ENCODE data around the gene DPP6. TPM values are rescaled to one million over a fixed set of nuclear protein-coding genes. Genes with fewer than 3 reads are reported as not detected.

DPP6 gene
- total RNA-seq, 1 experiment from 2014 or later: not detected

DNA sequence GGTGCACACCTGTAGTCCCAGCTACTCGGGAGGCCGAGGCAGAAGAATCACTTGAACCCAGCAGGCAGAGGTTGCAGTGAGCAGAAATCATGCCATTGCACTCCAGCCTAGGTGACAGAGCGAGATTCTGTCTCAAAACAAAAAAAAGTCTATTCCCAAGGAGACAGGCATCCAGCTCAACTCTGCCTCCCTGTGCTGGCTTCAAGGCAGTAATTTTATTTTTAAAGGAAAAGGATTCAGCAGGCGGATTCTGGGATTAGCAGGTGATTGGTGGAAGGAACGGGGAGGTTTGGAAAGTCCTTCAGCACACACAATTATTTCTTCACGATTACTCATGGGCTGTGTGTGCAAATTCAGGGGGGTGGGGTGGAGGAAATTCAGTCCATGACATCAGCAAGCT lies 707.8 kb downstream of the DPP6 start:
- Mint-ChIP-seq H3K9me3 (peaks cover 75% of the 10 kb centered on the region), H3K4me1 (no peaks in the 10 kb centered on the region), H3K27me3 (ENCODE audit: low read depth) (peaks cover 6% of the 10 kb centered on the region), H3K36me3 (peaks cover 71% of the 10 kb centered on the region), H3K4me3 (no peak overlapping the region), H3K27ac (no peak overlapping the region)
- ChIA-PET CTCF (no interaction called here), POLR2A (no interaction called here)
- ATAC-seq (no peak), DNase-seq (ENCODE audit: low spot score) (no peak)
- no peak for TF ChIP-seq RORB (CRISPR knock-in tag; IDR thresholded peaks at IDR 0.05)
- TF ChIP-seq, protein P1, sequence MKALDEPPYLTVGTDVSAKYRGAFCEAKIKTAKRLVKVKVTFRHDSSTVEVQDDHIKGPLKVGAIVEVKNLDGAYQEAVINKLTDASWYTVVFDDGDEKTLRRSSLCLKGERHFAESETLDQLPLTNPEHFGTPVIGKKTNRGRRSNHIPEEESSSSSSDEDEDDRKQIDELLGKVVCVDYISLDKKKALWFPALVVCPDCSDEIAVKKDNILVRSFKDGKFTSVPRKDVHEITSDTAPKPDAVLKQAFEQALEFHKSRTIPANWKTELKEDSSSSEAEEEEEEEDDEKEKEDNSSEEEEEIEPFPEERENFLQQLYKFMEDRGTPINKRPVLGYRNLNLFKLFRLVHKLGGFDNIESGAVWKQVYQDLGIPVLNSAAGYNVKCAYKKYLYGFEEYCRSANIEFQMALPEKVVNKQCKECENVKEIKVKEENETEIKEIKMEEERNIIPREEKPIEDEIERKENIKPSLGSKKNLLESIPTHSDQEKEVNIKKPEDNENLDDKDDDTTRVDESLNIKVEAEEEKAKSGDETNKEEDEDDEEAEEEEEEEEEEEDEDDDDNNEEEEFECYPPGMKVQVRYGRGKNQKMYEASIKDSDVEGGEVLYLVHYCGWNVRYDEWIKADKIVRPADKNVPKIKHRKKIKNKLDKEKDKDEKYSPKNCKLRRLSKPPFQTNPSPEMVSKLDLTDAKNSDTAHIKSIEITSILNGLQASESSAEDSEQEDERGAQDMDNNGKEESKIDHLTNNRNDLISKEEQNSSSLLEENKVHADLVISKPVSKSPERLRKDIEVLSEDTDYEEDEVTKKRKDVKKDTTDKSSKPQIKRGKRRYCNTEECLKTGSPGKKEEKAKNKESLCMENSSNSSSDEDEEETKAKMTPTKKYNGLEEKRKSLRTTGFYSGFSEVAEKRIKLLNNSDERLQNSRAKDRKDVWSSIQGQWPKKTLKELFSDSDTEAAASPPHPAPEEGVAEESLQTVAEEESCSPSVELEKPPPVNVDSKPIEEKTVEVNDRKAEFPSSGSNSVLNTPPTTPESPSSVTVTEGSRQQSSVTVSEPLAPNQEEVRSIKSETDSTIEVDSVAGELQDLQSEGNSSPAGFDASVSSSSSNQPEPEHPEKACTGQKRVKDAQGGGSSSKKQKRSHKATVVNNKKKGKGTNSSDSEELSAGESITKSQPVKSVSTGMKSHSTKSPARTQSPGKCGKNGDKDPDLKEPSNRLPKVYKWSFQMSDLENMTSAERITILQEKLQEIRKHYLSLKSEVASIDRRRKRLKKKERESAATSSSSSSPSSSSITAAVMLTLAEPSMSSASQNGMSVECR (CRISPR knock-in tag; IDR thresholded peaks at IDR 0.05; ENCODE audit: borderline replicate concordance): no peak
- TF ChIP-seq TP53 (CRISPR knock-in tag; IDR thresholded peaks at IDR 0.05): no peak
- TF ChIP-seq TEAD1 (CRISPR knock-in tag; IDR thresholded peaks at IDR 0.05): no peak
- TF ChIP-seq ZNF121 (CRISPR knock-in tag; IDR thresholded peaks at IDR 0.05): no peak
- no peak for TF ChIP-seq FOXK1 (CRISPR knock-in tag; IDR thresholded peaks at IDR 0.05)
- TF ChIP-seq, protein P2, sequence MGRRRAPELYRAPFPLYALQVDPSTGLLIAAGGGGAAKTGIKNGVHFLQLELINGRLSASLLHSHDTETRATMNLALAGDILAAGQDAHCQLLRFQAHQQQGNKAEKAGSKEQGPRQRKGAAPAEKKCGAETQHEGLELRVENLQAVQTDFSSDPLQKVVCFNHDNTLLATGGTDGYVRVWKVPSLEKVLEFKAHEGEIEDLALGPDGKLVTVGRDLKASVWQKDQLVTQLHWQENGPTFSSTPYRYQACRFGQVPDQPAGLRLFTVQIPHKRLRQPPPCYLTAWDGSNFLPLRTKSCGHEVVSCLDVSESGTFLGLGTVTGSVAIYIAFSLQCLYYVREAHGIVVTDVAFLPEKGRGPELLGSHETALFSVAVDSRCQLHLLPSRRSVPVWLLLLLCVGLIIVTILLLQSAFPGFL (CRISPR knock-in tag; IDR thresholded peaks at IDR 0.05; ENCODE audit: borderline replicate concordance): no peak
- TF ChIP-seq, protein P3, sequence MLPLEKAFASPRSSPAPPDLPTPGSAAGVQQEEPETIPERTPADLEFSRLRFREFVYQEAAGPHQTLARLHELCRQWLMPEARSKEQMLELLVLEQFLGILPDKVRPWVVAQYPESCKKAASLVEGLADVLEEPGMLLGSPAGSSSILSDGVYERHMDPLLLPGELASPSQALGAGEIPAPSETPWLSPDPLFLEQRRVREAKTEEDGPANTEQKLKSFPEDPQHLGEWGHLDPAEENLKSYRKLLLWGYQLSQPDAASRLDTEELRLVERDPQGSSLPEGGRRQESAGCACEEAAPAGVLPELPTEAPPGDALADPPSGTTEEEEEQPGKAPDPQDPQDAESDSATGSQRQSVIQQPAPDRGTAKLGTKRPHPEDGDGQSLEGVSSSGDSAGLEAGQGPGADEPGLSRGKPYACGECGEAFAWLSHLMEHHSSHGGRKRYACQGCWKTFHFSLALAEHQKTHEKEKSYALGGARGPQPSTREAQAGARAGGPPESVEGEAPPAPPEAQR (CRISPR knock-in tag; IDR thresholded peaks at IDR 0.05): no peak
- TF ChIP-seq ESRRA (CRISPR knock-in tag; IDR thresholded peaks at IDR 0.05; ENCODE audit: borderline replicate concordance): no peak

DNA sequence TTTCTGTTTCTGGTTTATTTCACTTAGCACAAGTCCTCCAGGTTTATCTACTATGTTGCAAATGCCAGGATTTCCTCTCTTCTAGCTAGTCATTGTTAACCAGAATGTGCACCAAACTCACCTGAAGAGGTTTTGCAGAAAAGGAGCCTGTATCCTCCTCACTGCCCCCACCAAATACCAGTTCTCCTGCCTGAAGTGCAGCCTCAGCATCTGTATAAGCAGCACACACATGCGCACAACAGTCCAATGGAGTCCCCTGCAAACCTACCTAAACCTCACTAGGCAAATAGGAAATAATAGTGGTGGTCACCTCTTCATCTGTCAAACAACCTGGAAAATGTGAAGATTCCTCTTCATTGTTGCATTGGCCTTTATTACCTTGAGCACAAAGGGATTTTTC lies 712.9 kb downstream of the DPP6 start:
- H3K4me3 Mint-ChIP-seq: no peak overlapping the region
- no peak overlapping the region for H3K27ac Mint-ChIP-seq
- no peaks in the 10 kb centered on the region for H3K4me1 Mint-ChIP-seq
- H3K27me3 Mint-ChIP-seq (ENCODE audit: low read depth): peaks cover 18% of the 10 kb centered on the region
- TF ChIP-seq HMGA2 (CRISPR knock-in tag; IDR thresholded peaks at IDR 0.05) (no peak), TP53 (CRISPR knock-in tag; IDR thresholded peaks at IDR 0.05) (no peak), EMX1 (CRISPR knock-in tag; IDR thresholded peaks at IDR 0.05) (no peak), SOX15 (CRISPR knock-in tag; IDR thresholded peaks at IDR 0.05) (no peak)
- TF ChIP-seq, protein P4, sequence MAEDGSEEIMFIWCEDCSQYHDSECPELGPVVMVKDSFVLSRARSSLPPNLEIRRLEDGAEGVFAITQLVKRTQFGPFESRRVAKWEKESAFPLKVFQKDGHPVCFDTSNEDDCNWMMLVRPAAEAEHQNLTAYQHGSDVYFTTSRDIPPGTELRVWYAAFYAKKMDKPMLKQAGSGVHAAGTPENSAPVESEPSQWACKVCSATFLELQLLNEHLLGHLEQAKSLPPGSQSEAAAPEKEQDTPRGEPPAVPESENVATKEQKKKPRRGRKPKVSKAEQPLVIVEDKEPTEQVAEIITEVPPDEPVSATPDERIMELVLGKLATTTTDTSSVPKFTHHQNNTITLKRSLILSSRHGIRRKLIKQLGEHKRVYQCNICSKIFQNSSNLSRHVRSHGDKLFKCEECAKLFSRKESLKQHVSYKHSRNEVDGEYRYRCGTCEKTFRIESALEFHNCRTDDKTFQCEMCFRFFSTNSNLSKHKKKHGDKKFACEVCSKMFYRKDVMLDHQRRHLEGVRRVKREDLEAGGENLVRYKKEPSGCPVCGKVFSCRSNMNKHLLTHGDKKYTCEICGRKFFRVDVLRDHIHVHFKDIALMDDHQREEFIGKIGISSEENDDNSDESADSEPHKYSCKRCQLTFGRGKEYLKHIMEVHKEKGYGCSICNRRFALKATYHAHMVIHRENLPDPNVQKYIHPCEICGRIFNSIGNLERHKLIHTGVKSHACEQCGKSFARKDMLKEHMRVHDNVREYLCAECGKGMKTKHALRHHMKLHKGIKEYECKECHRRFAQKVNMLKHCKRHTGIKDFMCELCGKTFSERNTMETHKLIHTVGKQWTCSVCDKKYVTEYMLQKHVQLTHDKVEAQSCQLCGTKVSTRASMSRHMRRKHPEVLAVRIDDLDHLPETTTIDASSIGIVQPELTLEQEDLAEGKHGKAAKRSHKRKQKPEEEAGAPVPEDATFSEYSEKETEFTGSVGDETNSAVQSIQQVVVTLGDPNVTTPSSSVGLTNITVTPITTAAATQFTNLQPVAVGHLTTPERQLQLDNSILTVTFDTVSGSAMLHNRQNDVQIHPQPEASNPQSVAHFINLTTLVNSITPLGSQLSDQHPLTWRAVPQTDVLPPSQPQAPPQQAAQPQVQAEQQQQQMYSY (CRISPR knock-in tag; IDR thresholded peaks at IDR 0.05): no peak
- TF ChIP-seq, protein P5, sequence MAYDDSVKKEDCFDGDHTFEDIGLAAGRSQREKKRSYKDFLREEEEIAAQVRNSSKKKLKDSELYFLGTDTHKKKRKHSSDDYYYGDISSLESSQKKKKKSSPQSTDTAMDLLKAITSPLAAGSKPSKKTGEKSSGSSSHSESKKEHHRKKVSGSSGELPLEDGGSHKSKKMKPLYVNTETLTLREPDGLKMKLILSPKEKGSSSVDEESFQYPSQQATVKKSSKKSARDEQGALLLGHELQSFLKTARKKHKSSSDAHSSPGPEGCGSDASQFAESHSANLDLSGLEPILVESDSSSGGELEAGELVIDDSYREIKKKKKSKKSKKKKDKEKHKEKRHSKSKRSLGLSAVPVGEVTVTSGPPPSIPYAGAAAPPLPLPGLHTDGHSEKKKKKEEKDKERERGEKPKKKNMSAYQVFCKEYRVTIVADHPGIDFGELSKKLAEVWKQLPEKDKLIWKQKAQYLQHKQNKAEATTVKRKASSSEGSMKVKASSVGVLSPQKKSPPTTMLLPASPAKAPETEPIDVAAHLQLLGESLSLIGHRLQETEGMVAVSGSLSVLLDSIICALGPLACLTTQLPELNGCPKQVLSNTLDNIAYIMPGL (CRISPR knock-in tag; IDR thresholded peaks at IDR 0.05): no peak
- H3K36me3 Mint-ChIP-seq: peaks cover 82% of the 10 kb centered on the region
- DNase-seq (ENCODE audit: low spot score) (no peak), ATAC-seq (no peak)
- peaks cover 88% of the 10 kb centered on the region for H3K9me3 Mint-ChIP-seq
- ChIA-PET CTCF (no interaction called here), POLR2A (no interaction called here)
